Left colon (tissue), 2 donors: ENCODE measurements around the gene USP43. TPM values are rescaled to one million over a fixed set of nuclear protein-coding genes. Genes with fewer than 3 reads are reported as not detected.
A peak's percentile ranks its signal among the peaks of the same experiment; 100 is the strongest.
"Not testable (repeated sequence)": the region's sequence is repeated elsewhere in the genome, so short reads cannot be mapped to it uniquely, and the experiment has no call there.

Experiments used
- ATAC-seq: fragments of 200-7000 bp; cut with Tn5 transposase; one replicate; pipeline ENCODE4 v1.9.1; 2020; ENCODE audit warnings: mild to moderate bottlenecking, moderate library complexity
- DNase-seq, 2 donors: peaks; one replicate each; pipeline ENCODE4 v3.0.0-alpha.2; 2020
- intact Hi-C, 2 donors: fragments of 100-400 bp; cut with DNase I in 1 of 2; cut with micrococcal nuclease in 1 of 2; formaldehyde crosslinking; loops; one replicate each; pipeline versions ENCODE4 v1.11.2 to v1.14.0; 2022; cut with DNase I, micrococcal nuclease
- total RNA-seq, 2 donors: library from RNA; stranded (reverse); fragmentation: NEBNext Ultra II Directional; extraction: Animal tissue kit (Norgen Biotek cat#: 25700); gene quantifications; one replicate each; pipeline ENCODE4 v1.2.1, GENCODE V29; 2021
- donor health status: DM: no; HTN: no; CAD: no.
- donor health status: DM: yes; HTN: yes; CAD: no.

The USP43 gene
- total RNA-seq, 2 donors from 2014 or later: 14.4 to 17.9 TPM

DNA sequence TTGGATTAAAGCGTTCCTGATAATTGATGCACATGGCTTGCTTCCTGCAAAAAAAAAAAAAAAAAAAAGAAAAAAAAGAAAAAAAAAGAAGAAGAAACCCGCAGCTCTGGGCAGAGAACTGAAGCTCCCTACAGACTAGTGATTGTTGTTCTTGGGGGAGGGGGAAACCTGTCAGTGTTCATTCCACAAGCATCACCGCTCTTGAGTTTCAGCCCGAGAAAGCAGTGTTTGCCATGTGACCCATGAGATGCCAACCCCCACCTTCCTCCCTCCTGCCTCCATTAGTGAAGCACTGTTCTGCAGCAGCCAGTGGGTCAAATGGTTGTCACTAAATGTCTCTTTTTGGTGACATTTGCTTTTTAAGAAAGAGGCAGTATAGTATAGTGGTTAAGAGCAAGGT is 1.7 kb downstream of the USP43 start:
- DNase-seq (peak in 1 of 2 donors; percentile 38), ATAC-seq (no peak)
- intact Hi-C loops: no loop called here

DNA sequence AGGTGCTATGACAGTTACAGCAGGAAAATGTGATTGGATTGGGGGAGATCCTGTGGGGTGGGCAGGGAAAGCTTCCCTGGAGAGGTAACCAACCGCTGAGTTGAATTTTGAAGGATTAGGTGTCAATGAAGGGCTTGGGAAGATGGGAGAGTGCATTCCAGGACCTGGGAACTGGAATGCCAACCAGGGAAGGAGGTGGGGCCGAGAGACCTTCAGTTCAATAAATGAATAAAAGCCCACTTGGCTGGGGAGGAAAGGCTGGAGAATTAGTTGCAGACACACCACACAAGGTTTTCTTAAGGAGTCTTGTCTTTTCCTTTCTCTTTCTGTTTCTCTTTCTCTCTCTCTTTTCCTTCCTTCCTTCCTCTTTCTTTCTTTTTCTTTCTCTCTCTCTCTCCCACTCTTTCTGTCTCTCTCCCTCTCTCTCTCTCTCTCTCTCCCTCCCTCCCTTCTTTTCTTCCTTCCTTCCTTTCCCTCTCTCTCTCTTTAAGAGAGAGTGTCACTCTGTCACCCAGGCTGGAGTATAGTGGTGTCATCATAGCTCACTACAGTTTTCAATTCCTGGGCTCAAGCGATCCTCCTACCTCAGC is 3.3 kb downstream of the USP43 start:
- DNase-seq (no peak), ATAC-seq (no peak)
- intact Hi-C loops: no loop called here

DNA sequence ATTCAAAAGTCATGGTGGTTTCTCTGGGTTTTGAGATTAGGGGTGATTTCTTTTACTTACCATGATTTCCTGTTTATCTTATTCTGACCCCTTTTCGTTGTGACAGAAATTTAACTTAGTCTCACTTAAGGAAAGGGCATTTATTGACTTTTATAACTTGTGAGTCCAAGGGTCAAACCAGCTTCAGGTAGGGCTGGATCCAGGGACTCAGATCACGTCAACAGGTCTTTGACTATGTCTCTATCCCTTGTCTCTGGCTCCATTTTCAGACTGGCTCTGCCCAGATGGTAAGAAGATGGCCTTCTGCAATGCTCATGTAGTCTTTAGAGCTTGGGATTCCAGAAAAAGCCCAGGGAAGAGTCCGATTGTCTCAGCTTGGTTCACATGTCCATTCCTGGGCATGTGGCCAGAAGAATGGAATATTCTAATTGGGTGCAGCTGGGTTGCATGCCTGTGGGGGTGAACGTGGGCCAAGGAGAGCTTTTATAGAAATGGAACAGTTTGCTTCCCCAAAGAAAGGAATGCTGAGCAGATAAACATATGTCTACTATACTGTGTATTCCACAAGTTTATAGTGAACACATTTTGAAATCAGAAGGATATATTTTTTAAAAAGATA is 13.4 kb downstream of the USP43 start:
- peak in 1 of 2 donors; percentile 46 for DNase-seq
- peak; percentile 81 for ATAC-seq
- intact Hi-C loops: no loop called here

DNA sequence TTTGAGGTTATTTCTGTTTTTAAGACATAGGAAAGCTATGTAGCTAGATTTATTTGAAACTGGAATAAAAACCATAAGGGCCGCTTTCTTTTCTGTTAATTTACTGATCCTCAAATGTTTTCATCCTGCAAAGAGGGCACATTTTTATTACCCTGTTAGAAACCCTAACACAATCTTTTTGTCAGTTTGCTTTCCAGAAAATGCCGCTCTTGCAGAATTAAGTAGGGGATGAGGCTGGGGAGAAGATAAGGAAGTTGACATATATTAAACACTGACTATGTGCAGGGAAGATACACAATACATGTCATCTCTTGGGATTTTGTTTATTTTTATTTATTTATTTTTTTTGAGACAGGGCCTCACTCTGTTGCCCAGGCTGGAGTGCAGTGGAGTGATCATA is 15.7 kb downstream of the USP43 start:
- intact Hi-C loops: no loop called here
- no peak for ATAC-seq
- DNase-seq: no peak

DNA sequence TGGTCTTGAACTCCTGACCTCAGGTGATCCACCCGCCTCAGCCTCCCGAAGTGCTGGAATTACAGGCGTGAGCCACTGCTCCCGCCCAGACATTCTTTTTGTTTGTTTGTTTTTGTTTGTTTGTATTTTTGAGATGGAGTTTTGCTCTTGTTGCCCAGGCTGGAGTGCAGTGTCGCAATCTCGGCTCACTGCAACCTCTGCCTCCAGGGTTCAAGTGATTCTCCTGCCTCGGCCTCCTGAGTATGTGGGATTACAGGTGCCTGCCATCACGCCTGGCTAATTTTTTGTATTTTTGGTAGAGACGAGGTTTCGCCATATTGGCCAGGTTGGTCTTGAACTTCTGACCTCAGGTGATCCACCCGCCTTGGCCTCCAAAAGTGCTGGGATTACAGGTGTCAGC is 18.2 kb downstream of the USP43 start:
- DNase-seq, intact Hi-C loops, ATAC-seq: not testable (repeated sequence)

DNA sequence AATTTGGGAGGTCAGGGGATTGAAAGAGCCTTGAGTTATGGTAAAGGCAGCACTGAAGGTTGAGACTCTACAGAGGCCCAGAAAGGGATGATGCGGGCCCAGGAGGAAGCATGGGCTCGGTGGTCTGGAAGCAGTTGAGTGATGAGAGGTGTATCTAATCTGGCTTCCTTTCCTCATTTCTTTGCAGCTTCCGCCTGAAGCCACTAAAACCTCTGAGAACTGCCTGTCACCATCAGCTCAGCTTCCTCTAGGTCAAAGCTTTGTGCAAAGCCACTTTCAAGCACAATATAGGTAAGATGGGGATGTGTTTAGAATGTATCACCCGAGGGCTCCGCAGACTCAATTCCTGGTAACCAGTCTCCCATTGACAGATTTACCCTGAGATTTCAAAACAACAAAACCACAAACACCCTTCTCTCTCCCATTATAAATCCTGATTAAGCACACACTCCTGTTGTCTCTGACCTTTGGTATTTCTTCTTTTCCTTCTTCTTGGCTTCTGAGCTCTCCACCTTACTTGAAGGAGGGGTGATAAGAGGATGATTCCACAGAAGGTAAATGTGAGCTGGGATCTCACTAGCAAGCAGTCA is 21.2 kb downstream of the USP43 start:
- intact Hi-C loops: no loop called here
- ATAC-seq: no peak
- no peak for DNase-seq

DNA sequence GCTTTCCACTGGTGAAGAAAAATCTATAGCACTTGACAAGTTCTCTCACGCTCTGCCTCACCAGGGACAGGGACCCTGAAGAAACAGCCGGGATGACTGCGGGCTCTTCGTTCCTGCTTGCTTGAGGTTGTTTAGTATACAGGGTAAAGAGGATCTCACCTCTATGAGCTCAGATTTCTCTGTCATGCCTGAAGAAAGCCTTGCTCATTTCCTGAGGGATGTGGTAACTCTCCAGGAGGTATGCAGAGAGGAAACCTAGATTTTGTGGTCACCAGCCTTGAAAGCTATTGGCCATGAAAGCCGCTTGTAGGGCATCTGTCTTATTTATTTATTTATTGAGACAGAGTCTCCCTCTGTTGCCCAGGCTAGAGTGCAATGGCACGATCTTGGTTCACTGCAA is 23.2 kb downstream of the USP43 start:
- no peak for ATAC-seq
- DNase-seq: no peak
- intact Hi-C loops: no loop called here

DNA sequence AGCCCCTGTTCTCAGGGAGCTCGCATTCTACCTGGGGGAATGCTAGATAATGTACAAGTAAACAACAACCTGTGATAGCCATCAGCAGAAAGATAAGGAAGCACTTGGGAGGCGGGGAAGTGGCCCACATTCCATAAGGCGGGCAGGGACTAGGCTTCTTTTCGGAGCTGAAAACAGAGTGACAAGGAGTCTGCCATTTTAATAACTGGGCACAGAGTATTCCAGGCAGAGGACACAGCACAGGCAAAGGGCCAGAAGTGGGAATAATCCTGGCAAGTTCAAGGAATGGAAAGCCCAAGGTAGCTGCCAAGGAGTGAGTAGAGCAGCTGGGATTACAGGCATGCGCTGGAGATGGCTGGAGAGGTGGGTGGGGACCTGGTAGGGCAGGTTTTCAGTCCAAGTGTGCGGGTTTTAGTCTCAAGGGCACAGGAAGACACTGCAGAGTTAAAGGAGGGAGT is 24.3 kb downstream of the USP43 start:
- ATAC-seq: peak; percentile 75
- intact Hi-C loops: no loop called here
- DNase-seq: no peak

DNA sequence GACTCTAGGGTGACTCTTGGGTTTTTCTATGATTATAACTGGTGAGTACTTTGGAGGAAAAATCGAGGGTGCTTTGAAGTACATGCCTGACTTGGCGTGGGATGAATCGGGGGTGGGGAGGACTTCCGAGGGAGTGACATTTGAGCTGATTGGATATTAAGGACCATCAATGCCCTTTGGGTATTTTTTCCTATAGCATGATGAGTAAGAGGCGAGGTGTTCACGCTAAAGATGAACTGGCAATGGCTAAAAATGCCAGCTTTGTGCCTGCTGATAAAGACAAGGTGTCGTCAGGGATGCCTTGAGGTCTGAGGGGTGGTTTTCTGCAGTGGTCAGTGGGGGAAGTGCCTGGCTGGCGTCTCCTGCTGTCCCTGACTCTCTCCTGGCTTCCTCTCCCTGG is 25.3 kb downstream of the USP43 start:
- intact Hi-C loops: no loop called here
- ATAC-seq (no peak), DNase-seq (no peak)

DNA sequence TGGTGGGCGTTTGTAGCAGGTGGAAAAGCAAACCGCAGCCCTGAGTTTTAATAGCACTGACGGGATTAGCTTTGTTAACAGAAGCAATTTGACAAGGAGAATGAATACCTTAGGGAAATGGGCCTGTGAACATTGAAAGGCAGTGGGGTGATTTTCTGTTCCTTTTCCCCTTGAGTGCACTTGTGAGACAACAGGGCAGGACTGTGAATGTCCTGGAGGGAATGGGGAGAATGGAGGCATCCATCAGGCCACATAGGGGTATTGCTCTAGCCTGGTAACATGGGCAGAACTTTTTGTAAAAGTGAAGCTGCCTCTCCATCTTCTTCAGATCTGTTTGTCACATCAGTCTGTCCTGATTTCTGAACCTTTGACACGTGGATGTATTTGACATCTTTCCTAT is 26.2 kb downstream of the USP43 start:
- DNase-seq (no peak), ATAC-seq (no peak)
- intact Hi-C loops: no loop called here

DNA sequence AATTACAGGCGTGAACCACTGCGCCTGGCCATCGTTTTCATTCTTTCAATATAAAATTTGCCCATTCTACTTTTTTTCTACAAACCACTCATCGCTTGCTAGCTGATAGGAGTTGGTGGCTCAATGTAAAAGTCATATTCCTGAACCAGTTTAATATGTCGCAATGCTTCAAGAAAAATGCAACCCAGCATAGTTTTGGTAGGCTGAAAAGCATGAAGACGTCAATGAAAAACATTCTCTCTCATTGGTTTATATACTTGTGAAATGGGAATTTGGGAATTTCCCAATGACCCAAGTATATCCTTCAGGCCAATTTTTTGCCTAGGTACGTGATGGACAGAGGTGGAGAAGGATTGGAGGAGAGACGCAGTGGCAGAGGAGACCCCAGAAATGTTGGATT is 26.9 kb downstream of the USP43 start:
- ATAC-seq (no peak), DNase-seq (no peak)
- intact Hi-C loops: no loop called here

DNA sequence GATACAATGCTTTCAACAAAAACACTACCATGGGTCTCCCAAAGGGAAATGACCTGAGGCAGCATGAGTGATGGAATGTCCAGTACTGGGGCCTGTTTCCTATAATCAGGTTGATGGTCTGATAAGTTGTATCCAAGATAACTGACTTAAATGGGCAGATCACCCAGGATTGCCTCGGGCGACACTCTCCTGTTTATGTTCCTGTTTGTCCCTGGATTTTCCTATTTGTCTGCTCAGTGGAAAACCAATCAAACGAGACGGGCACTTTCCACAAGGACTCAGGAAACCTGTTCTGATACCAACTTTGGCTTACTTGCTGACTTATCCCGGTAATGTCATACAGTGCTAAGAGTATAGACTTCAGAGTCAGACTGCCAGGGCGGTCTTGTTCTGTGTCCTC is 27.4 kb downstream of the USP43 start:
- ATAC-seq (no peak), DNase-seq (no peak)
- intact Hi-C loops: no loop called here

DNA sequence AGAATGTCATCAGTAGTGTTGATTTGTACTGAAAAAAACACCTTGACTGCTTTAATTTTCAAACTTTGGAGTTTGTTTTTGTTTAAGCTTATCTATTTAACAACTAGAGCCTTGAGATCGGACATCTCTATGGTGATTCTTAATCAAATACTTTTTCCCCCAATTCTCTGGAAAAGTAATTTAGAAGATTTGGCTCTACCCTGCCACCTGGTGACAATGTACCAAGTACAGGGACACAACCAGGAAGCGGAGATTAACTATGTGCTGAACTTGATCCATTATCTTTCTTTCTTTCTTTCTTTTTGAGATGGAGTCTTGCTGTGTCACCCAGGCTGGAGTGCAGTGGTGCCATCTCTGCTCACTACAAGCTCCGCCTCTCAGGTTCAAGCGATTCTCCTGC is 30.8 kb downstream of the USP43 start:
- ATAC-seq: peak; percentile 82
- peak in 1 of 2 donors; percentile 17 for DNase-seq
- intact Hi-C loops: no loop called here

DNA sequence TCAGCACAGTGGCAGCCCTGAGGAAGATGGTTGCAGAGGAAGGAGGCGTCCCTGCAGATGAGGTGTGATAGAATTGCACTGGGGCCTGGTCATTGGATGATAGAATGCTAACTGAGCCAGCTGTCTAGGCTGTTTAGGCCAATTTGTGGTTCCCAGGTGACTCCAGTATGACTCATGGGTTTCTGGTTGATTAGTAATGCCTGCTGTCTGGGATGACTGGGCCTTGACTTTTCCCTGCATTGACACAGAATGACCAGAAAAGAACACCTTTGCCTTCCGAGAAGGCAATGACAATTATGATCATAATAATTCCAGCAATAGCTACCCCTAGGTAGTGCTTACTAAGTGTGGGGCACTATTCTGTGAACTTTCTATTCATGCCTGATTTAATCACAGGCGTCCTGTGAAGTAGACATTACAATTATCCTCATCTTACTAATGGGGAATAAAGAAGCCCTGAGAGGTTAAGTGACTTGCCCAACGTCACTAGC is 31.5 kb downstream of the USP43 start:
- ATAC-seq (peak; percentile 51), DNase-seq (no peak)
- intact Hi-C loops: no loop called here

DNA sequence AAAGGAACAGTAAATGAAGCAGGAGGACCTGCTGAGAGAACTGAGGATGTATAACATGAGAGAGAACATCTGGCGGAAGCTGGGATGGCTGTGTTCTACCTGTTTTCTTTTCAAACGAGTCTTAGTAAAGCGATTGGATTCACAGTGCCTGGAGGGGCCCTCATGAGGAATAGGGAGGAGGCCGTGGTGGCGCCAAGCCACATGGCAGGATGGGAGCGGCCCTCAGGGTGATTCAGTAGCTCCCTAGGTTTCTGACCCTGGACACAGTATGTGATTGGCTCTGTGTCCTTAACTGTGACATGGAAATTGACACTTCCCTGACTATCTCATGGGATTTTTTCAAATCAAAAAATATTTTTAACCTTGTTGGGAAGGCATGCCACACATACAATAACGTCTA is 32.1 kb downstream of the USP43 start:
- DNase-seq (no peak), ATAC-seq (no peak)
- intact Hi-C loops: no loop called here

DNA sequence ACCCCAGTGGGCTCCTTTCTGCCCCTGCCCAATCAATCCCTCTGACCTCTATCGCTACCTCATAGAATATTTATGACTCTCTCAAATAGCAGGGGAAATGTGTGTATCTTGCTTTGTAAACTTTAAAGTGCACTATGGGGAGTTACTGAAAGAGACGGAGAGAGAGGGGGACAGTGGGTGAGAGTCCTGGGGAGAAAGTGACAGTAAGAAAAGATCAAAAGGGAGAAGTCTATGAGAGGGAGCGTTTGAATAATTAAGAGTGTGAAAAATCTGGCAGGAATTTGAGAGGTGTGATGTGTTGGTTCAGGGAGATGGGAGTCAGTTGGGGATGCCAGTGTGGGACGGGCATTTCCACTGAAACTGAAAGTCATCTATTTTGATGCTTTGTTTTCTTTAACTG is 32.6 kb downstream of the USP43 start:
- DNase-seq (no peak), ATAC-seq (no peak)
- intact Hi-C loops: no loop called here

DNA sequence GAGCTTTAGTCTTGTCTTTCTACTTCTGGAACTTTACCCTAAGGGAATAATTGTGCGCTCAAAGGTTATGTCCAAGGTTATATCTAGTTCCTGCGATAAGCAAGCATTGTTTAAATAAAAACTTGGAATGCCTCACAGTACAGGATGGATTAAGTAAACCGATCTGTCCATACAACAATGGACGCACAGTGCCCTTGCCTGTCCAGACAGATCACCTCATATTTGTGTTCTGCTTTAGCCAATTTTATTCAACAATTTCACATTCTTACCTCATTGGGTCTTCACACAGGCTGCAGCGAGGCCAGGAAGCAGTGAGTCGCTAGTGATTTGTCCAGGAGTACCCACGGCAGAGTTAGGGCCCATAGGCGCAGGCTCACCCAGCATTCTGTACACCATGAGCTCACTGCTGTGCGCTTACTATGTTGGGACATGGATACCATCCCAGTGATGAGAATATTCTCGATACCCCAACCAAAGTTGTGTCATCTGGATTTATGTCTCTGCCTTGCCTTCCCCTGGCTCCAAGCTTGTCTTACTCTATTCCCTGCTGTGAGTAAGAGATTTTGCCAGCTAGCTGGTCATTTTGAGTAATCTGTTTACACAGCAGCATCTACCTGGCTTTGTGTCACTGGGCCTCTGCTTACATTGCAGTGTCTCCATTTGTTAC is 39.8 kb downstream of the USP43 start:
- intact Hi-C loops: no loop called here
- DNase-seq: no peak
- no peak for ATAC-seq

DNA sequence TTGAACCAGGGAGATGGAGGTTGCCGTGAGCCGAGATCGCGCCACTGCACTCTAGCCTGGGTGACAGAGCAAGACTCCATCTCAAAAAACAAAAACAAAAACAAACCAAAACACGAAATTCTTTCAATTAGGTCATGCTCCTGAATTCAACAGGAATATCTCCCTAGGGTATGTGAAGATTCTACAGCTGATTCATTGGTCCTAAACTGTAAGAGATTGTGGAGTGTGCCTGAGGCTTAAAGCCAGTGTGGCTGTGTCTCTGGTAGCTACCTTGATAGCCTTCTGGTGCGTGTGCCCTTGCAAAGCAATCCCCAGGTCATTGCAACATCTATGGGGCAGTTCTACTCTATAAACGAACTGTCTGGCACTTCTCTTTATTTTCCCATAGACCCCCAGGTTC is 48.4 kb downstream of the USP43 start:
- intact Hi-C loops: no loop called here
- ATAC-seq (no peak), DNase-seq (no peak)

DNA sequence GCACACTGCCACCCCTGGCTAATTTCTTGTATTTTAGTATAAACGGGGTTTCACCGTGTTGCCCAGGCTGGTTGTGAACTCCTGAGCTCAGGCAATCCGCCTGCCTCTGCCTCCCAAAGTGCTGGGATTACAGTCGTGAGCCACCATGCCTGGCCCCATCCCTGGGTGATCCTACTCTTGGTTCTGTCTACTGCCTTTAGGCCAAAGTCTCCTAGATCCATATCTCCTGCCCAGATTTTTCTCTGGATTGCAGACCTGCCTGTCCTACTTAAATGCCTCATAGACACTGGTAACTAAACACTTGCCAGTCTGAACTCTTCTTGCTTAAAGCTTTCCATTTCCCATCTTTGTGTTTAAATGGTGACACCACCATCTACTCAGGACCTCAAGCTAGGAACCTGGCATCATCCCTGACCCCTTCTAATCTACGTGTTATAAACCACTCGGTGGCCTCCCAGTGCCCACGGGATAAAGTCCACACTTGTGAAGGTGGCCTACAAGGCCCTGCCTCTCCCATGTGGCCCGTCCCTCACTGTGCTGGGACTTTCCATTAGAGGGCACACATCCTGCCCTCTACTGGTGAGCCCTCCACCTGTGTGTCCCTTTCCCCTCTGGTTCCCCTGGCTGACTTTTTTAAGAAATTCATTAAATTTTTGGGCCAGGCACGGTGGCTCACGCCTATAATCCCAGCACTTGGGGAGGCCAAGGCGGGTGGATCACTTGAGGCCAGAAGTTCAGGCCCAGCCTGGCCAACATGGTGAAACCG is 51.1 kb downstream of the USP43 start:
- intact Hi-C loops: no loop called here
- ATAC-seq: peak; percentile 68
- DNase-seq: no peak
